Spleen (tissue), 7 donors: ENCODE data around the gene PHRF1.
A peak's percentile ranks its signal among the peaks of the same experiment; 100 is the strongest.

Experiments
- POLR2A ChIP-seq, 3 donors: fragments of 450-650 bp; IDR thresholded peaks; one replicate each; pipeline ENCODE4 v1.5.1; 2017; ENCODE audit warnings: antibody characterized with exemption in 3 of 3, mild to moderate bottlenecking in 1 of 3
- POLR2AphosphoS5 ChIP-seq, 3 donors: sonication (generic); formaldehyde crosslinking; IDR thresholded peaks; one replicate each; pipeline ENCODE4 v1.5.1; 2017; ENCODE audit warnings: antibody characterized with exemption in 3 of 3
- TF ChIP-seq, protein P1 (sequence below), 11 experiments: fragments of 200-600 bp in 7 of 11; fragments of 450-650 bp in 4 of 11; sonication (generic) in 4 of 11; IDR thresholded peaks in 8 of 11; conservative IDR thresholded peaks in 3 of 11; 1 replicate in 7 of 11; 2 replicates in 4 of 11; pipeline versions ENCODE4 v1.4.0 to v1.8.0; 2016 to 2021; ENCODE audit warnings: antibody characterized with exemption in 11 of 11, inconsistent platforms in 4 of 11, mild to moderate bottlenecking in 1 of 11
- donor health status: DM: no; HTN: no; CAD: no; lungs with moderate emphysema.
- donor health status: DM: no; HTN: no; CAD: no.
- donor health status: DM: no; HTN: no; CAD: no.

DNA sequence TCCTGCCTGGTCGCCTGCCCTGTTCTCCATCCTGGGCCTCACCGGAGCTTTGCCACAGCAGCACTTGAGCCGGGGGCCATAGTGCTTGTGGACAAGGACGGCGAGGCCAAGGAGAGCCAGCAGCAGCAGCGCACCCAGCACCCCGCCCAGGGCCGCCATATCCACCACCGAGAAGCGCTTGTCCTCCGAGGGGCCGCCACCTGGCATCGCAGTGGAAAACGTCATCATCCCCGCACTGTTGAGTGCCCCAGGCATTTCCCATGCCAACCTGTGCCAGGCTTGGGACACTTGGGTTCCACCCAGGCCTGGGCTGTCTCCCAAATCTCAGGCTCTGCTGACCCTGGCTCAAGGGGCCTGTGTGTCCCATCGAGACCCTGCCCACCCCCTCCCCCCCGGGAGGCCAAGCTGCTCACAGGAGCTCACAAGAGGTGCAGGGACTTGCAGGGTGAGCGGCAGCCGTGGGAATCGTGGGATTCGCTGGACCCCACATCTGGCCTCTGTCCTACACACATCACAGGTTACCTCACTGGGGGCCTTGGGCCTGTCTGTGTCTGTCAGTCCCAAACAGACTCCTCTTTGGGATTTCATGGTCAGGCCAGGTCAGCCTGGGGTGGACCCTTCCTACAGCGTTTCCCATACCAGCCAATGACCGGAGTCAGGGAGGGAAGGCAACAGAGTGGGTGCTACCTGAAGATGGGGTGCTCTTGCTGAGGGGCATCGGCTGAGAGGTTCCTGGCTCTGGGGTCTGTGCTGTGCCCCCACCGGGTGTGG, 41.8 kb downstream of the PHRF1 start:
- TF ChIP-seq POLR2AphosphoS5 (IDR thresholded peaks at IDR 0.05) (peak in 1 of 3 donors; percentile 44), POLR2A (IDR thresholded peaks at IDR 0.05) (no peak)
- TF ChIP-seq, protein P1, sequence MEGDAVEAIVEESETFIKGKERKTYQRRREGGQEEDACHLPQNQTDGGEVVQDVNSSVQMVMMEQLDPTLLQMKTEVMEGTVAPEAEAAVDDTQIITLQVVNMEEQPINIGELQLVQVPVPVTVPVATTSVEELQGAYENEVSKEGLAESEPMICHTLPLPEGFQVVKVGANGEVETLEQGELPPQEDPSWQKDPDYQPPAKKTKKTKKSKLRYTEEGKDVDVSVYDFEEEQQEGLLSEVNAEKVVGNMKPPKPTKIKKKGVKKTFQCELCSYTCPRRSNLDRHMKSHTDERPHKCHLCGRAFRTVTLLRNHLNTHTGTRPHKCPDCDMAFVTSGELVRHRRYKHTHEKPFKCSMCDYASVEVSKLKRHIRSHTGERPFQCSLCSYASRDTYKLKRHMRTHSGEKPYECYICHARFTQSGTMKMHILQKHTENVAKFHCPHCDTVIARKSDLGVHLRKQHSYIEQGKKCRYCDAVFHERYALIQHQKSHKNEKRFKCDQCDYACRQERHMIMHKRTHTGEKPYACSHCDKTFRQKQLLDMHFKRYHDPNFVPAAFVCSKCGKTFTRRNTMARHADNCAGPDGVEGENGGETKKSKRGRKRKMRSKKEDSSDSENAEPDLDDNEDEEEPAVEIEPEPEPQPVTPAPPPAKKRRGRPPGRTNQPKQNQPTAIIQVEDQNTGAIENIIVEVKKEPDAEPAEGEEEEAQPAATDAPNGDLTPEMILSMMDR (IDR thresholded peaks at IDR 0.05 in 8 of 11, conservative IDR thresholded peaks at IDR 0.05 in 3 of 11) = no peak
